Small intestine (tissue), 16 donors: ENCODE data around the gene PRIMA1. TPM values are rescaled to one million over a fixed set of nuclear protein-coding genes. Genes with fewer than 3 reads are reported as not detected.

Source experiments
- DNase-seq, 2 donors: peaks; one replicate each; pipeline versions ENCODE4 v3.0.0 to v3.0.0-alpha.2; 2013
- FAIRE-seq: peaks from 2 replicates; lab custom pipeline; 2012; peaks lifted over from hg19 to GRCh38; lab: Jason Lieb, UNC
- H3K27ac ChIP-seq, 3 donors: one replicate each; pipeline ENCODE4 v1.5.1; 2013; ENCODE audit warnings: low read length in 2 of 3, mild to moderate bottlenecking in 2 of 3, control low read depth in 1 of 3, inconsistent platforms in 1 of 3, low read depth in 1 of 3, moderate library complexity in 1 of 3
- H3K27me3 ChIP-seq, 3 donors: one replicate each; pipeline ENCODE4 v1.6.1; 2013; ENCODE audit warnings: low read length in 3 of 3, inconsistent platforms in 1 of 3; ENCODE audit not compliant: control insufficient read depth in 3 of 3, insufficient read depth in 3 of 3
- H3K36me3 ChIP-seq, 3 donors: one replicate each; pipeline ENCODE4 v1.6.1; 2013; ENCODE audit warnings: low read length in 3 of 3, inconsistent platforms in 1 of 3, low read depth in 1 of 3, mild to moderate bottlenecking in 1 of 3, moderate library complexity in 1 of 3; ENCODE audit not compliant: control insufficient read depth in 3 of 3, insufficient read depth in 2 of 3
- H3K4me1 ChIP-seq, 3 donors: one replicate each; pipeline ENCODE4 v1.6.1; 2013; ENCODE audit warnings: low read length in 2 of 3, inconsistent platforms in 1 of 3, low read depth in 1 of 3, mild to moderate bottlenecking in 1 of 3, moderate library complexity in 1 of 3; ENCODE audit not compliant: control insufficient read depth in 3 of 3, insufficient read depth in 2 of 3
- H3K4me3 ChIP-seq, 3 donors: one replicate each; pipeline ENCODE4 v1.5.1; 2013; ENCODE audit warnings: low read length in 3 of 3, control low read depth in 1 of 3, inconsistent platforms in 1 of 3, low read depth in 1 of 3, mild to moderate bottlenecking in 1 of 3, moderate library complexity in 1 of 3
- H3K9me3 ChIP-seq, 2 donors: one replicate each; pipeline ENCODE4 v1.6.1; 2013; ENCODE audit warnings: low read depth in 1 of 2, low read length in 1 of 2; ENCODE audit not compliant: control insufficient read depth in 2 of 2, insufficient read depth in 1 of 2
- WGBS, 3 donors: extraction: QIAGEN DNeasy Blood & Tissue Kit; methylation state at CpG; one replicate each; pipeline ENCODE4 v1.1.7; 2013; 5-methylcytosine and 5-hydroxymethylcytosine counted together
- long read RNA-seq, 10 donors: transcript quantifications; one replicate each; lab custom pipeline, GENCODE V29; 2026
- polyA plus RNA-seq, 4 donors: library from polyadenylated mRNA; stranded (reverse) in 3 of 4; unstranded in 1 of 4; fragments of 200-250 nt in 3 of 4; fragments of 120-200 nt in 1 of 4; gene quantifications; one replicate each; pipeline versions ENCODE4 v1.2.1 to v1.2.3, GENCODE V29; 2013
- donor health status: healthy with polysubstance abuse.
- donor health status: control.
- donor health status: control.
- donor health status: Bipolar disorder and iron deficiency.
- donor health status: healthy.

The PRIMA1 gene, protein sequence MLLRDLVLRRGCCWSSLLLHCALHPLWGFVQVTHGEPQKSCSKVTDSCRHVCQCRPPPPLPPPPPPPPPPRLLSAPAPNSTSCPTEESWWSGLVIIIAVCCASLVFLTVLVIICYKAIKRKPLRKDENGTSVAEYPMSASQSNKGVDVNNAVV
- 10 to 100 TPM in 1 of 4 donors, 1 to 10 TPM in 2, under 1 TPM in 1; 0.22 to 10.4 (median 1.5) TPM for polyA plus RNA-seq
- long read RNA-seq, donor 1: 0 reads
- long read RNA-seq, donor 2: 0 reads
- long read RNA-seq, donor 3, partial matches to known transcripts: 0 of 1 reads
- long read RNA-seq, donor 3, other reads (novel, unspliced or antisense): 0 of 1 reads
- long read RNA-seq, donor 4: 0 reads
- long read RNA-seq, donor 5: 0 reads
- long read RNA-seq, donor 6: 0 reads
- long read RNA-seq, donor 7: 0 reads
- long read RNA-seq, donor 8: 0 reads
- long read RNA-seq, donor 9, partial matches to known transcripts: 0 of 1 reads
- long read RNA-seq, donor 9, other reads (novel, unspliced or antisense): 0 of 1 reads
- long read RNA-seq, donor 10, partial matches to known transcripts: 0 of 1 reads
- long read RNA-seq, donor 10, other reads (novel, unspliced or antisense): 0 of 1 reads

GRCh38 chr14:93788293-93788542 lies at the start of gene PRIMA1:
TSS of gene PRIMA1 (minus strand) at chr14:93788485. CDS start at chr14:93787718, 767 bp downstream.
- Histone ChIP-seq H3K4me3 (peak within 1 kb of the TSS in 2 of 3 donors; percentile 13 to 39), H3K27ac (peak within 1 kb of the TSS in 2 of 3 donors; percentile 6 to 40)
- FAIRE-seq: no peak

GRCh38 chr14:93834699-93835371 lies 46.5 kb upstream of the PRIMA1 start:
- no peak for FAIRE-seq
- 72 to 74% (median 73%) methylated on average over 9 of the region's 9 CpGs for WGBS, 3 donors
- no peak for DNase-seq

More at GRCh38 chr14:93788293-93788542, at the start of gene PRIMA1:
- no peaks in the 10 kb centered on the region for H3K9me3 ChIP-seq
- no peak for DNase-seq
- no peaks in the 10 kb centered on the region for H3K36me3 ChIP-seq
- WGBS, 3 donors: 2 to 4% (median 3%) methylated on average over 23 to 24 of the region's 24 CpGs
- H3K27me3 ChIP-seq: peaks cover 5 to 39% (median 8%) of the 10 kb centered on the region in 3 donors
- no peaks in the 10 kb centered on the region for H3K4me1 ChIP-seq

DNA sequence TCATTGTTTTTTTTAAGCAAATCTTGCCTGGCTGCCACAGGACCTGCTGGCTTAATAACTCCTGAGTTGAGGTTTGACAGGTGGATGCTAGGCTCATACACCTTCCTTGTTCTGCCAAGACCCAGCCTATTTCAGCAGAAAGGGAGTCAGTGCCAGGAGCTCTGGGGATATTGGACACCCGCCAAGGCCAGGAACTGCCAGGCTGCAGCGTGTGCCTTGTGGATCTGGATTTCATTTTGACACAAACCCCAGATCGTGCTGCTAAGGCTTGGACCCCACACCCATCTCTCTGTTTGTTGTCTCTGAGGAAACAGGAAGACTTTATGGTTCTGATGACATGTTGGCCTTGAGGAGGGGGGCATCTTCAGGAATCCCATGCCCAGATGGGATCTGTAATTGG lies 44.4 kb upstream of the PRIMA1 start:
- FAIRE-seq (no peak), DNase-seq (peak; percentile 2 to 3)
- H3K27ac ChIP-seq: no peak overlapping the region
- no peaks in the 10 kb centered on the region for H3K36me3 ChIP-seq
- H3K9me3 ChIP-seq: no peaks in the 10 kb centered on the region
- WGBS, 3 donors: 7 to 40% (median 19%) methylated on average over 3 of the region's 3 CpGs
- no peaks in the 10 kb centered on the region for H3K4me1 ChIP-seq
- no peaks in the 10 kb centered on the region for H3K27me3 ChIP-seq
- H3K4me3 ChIP-seq: no peak overlapping the region

More at GRCh38 chr14:93834699-93835371, 46.5 kb upstream of the PRIMA1 start:
- H3K27me3 ChIP-seq: no peaks in the 10 kb centered on the region
- no peak overlapping the region for H3K4me3 ChIP-seq
- H3K27ac ChIP-seq: no peak overlapping the region
- no peaks in the 10 kb centered on the region for H3K9me3 ChIP-seq
- no peaks in the 10 kb centered on the region for H3K36me3 ChIP-seq
- H3K4me1 ChIP-seq: no peaks in the 10 kb centered on the region

GRCh38 chr14:93832081-93832480 lies 43.8 kb upstream of the PRIMA1 start:
- Histone ChIP-seq H3K27me3 (no peaks in the 10 kb centered on the region), H3K9me3 (no peaks in the 10 kb centered on the region), H3K36me3 (no peaks in the 10 kb centered on the region), H3K4me3 (no peak overlapping the region), H3K27ac (no peak overlapping the region), H3K4me1 (no peaks in the 10 kb centered on the region)
- no peak for DNase-seq
- WGBS, 3 donors: 75 to 79% (median 76%) methylated on average over 3 of the region's 3 CpGs
- no peak for FAIRE-seq

- FAIRE-seq (no peak), DNase-seq (no peak)
- Histone ChIP-seq H3K27ac (no peak overlapping the region), H3K4me3 (no peak overlapping the region), H3K4me1 (no peaks in the 10 kb centered on the region), H3K36me3 (no peaks in the 10 kb centered on the region), H3K9me3 (no peaks in the 10 kb centered on the region), H3K27me3 (no peaks in the 10 kb centered on the region)
- 54 to 70% (median 64%) methylated on average over 3 of the region's 3 CpGs for WGBS, 3 donors
Measured at GRCh38 chr14:93830753-93831461, 42.6 kb upstream of the PRIMA1 start.

DNA sequence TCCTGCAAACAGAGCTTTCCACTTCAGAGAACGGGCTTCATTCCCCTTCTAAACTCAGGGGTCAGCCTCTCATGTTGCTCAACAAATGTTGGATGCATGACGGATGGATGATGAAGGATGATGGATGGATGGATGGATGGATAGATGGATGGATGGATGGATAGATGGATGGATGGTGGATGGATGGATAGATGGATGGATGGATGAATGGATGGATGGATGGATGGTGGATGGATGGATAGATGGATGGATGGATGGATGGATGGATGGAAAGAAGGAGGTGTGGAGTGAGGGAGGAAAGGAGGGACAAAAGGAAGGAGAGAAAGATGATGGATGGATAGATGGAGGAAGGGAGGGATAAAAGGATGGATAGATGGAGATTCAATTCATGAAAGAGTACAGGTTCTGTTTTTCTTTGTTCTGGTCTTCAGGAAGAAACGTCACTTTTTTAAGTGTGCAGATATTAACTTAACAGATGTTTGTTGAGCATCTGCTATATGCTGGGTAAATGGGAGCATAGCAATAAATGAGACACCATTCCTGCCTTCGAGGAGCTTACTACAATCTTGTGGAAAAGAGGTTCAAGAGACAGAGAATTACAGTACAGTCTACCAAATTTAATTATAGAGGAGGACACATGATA lies 41.7 kb upstream of the PRIMA1 start:
- Histone ChIP-seq H3K27me3 (peaks cover 0 to 3% (median 2%) of the 10 kb centered on the region in 3 donors), H3K9me3 (no peaks in the 10 kb centered on the region), H3K4me3 (no peak overlapping the region), H3K27ac (no peak overlapping the region), H3K4me1 (no peaks in the 10 kb centered on the region), H3K36me3 (no peaks in the 10 kb centered on the region)
- DNase-seq (no peak), FAIRE-seq (no peak)
- whole genome bisulfite sequencing, 3 donors: 66 to 79% (median 76%) methylated on average over 4 of the region's 4 CpGs

GRCh38 chr14:93825235-93825553 lies 36.9 kb upstream of the PRIMA1 start:
- 43 to 51% (median 50%) methylated on average over 14 of the region's 14 CpGs for WGBS, 3 donors
- no peak for FAIRE-seq
- no peaks in the 10 kb centered on the region for H3K4me1 ChIP-seq
- peaks cover 0 to 5% (median 3%) of the 10 kb centered on the region in 3 donors for H3K27me3 ChIP-seq
- DNase-seq: no peak
- H3K27ac ChIP-seq: no peak overlapping the region
- no peak overlapping the region for H3K4me3 ChIP-seq
- H3K9me3 ChIP-seq: no peaks in the 10 kb centered on the region
- no peaks in the 10 kb centered on the region for H3K36me3 ChIP-seq
